HG02884 (cell line): Measurements from ENCODE around the gene TPSG1.
"Not testable (repeated sequence)": the region's sequence is repeated elsewhere in the genome, so short reads cannot be mapped to it uniquely, and the experiment has no call there.

Experiments
- ATAC-seq: cut with Tn5 transposase; IDR thresholded peaks from one replicate; pipeline ENCODE4 v1.9.1; 2021; ENCODE audit warnings: mild to moderate bottlenecking, moderate library complexity; ENCODE audit not compliant: unreplicated experiment

The TPSG1 gene

DNA sequence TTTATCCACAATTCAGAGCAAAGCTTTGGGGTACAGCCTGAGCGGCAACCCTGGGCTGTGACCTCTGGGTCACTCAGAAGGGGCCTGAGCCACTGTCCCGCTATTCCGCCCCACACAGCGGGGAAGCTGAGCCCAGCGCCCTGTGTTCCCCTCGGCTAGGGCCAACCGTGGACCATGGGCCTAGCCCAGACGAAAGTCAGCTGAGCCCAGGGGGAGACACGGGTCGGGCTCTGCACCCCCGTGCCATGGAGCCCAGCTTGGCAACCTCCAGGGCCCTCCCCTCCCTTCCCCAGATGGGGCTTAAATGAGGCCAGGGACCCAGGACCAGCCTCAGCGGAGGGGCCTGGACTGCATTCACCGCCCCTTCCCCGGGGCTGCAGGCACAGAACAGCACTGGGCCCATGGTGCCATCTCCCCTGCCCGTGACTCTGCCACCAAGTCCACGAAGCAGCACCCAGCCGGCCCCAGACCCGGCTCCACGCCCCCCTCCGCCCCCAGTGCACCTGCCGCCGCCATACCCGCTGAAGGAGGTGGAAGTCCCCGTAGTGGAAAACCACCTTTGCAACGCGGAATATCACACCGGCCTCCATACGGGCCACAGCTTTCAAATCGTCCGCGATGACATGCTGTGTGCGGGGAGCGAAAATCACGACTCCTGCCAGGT lies 32.6 kb upstream of the TPSG1 start:
- no peak for ATAC-seq

DNA sequence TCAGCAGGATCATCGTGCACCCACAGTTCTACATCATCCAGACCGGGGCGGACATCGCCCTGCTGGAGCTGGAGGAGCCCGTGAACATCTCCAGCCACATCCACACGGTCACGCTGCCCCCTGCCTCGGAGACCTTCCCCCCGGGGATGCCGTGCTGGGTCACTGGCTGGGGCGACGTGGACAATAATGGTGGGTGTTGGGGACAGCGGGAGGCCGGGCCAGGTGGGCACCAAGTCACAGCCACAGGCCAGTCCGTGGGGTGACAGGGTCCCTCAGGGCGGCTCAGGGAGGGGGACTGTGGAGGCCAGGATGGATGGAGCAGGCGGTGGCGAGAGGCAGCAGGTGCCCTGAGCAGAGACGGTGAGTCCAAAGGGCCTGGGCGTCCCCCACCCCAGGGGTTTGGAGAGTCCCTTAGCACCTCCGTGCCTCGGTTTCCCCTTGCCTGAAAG lies 31.8 kb upstream of the TPSG1 start:
- ATAC-seq: no peak

DNA sequence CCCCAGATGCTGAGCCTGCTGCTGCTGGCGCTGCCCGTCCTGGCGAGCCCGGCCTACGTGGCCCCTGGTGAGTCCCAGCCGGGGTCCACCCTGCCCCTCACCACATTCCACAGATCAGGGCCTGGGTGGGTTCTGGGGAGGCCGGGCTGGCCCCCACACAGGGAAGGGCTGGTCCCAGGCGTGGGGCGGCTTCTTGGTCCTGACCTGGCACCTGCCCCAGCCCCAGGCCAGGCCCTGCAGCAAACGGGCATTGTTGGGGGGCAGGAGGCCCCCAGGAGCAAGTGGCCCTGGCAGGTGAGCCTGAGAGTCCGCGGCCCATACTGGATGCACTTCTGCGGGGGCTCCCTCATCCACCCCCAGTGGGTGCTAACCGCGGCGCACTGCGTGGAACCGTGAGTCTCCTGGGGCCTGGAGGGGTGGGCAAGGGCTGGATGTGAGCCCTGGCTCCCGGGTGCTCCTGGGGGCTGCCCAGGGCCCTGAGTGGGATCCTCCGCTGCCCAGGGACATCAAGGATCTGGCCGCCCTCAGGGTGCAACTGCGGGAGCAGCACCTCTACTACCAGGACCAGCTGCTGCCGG lies 31.3 kb upstream of the TPSG1 start:
- ATAC-seq: not testable (repeated sequence)

DNA sequence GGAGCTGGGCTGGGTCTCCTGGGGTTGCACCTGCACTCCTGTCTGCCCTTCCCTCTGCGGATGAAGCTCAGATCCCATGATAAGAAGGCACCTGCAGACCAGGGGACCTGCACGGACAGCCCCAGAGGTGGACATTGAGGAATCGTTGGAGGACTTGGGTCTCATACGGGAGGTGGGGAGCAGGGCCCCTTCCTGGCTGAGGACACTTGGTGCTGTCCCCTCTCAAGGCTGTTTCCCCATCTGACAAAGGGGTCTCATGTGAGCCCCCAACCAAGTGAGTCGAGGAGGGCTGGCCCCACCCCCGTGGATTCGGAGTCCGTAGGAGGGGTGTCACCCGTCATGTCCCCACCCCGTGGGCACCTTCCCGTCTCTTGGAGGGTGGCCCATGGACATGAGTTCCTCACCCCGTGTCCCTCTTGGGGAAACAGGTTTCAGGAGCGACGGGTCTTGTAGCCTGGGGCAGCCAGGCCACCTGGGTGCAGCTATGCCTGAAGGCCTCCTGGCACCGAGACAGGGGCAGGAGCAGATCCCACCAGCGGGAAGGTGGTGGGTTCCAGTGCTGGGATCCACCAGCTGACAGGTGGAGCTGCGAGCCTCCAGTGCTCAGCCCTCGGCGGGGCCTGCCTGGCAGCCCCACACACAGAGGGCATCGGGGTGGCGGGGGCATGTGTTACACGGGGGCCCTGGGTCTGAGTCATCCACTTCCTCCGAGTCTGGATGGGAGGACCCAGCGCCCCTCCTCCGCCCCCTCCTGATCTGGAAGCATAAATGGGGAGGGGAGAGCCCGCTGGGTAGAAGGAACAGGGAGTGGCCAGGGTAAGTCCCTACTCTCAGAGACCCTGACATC lies 30.4 kb upstream of the TPSG1 start, which contains the start of gene TPSD1:
TPSD1 (plus strand) TSS at position 794 of the 847 bp plus-strand sequence. CDS start 212 bp downstream, outside the sequence.
- ATAC-seq: not testable (repeated sequence)

DNA sequence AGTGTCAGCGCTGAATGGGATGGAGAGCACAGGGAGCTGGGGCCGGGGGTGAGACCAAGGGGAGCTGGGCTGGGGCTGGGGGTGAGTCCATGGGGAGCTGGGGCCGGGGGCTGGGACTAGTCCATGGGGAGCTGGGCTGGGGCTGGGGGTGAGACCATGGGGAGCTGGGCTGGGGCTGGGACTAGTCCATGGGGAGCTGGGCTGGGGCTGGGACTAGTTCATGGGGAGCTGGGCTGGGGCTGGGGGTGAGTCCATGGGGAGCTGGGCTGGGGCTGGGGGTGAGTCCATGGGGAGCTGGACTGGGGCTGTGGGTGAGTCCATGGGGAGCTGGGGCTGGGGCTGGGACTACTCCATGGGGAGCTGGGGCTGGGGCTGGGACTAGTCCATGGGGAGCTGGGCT lies 29.8 kb upstream of the TPSG1 start:
- ATAC-seq: not testable (repeated sequence)

DNA sequence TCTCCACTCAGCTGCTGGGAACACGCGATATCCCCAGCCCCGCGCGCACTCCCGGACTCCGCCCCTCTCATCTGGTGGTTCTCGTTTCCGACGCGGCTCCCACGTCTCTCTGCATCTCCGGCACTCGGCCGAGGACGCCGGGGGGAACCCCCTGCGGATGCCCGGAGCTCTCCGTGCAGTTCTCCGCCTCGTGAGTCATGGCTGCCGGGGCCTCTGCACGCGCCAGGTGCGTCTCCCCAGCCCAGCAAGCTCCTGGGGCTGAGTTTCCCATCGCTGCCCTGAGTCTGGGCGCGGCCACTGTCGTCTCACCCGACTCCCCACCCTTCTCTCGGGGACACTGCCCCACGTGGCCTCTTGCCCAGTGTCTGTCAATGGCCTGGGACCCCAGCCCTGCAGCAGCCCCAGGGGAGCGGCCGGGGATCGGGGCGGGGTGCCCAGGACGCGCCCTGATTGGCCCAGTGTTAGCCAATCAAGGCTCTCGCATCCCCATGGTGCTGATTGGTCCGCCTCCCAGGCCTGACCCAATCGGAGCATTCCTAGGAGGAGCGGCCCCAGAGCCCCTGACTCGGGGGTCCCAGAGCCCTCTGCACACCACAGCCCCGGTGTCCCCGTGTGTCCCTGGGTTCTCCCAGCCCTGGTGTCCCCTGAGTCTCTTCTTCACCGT lies 28.8 kb upstream of the TPSG1 start:
- not testable (repeated sequence) for ATAC-seq

DNA sequence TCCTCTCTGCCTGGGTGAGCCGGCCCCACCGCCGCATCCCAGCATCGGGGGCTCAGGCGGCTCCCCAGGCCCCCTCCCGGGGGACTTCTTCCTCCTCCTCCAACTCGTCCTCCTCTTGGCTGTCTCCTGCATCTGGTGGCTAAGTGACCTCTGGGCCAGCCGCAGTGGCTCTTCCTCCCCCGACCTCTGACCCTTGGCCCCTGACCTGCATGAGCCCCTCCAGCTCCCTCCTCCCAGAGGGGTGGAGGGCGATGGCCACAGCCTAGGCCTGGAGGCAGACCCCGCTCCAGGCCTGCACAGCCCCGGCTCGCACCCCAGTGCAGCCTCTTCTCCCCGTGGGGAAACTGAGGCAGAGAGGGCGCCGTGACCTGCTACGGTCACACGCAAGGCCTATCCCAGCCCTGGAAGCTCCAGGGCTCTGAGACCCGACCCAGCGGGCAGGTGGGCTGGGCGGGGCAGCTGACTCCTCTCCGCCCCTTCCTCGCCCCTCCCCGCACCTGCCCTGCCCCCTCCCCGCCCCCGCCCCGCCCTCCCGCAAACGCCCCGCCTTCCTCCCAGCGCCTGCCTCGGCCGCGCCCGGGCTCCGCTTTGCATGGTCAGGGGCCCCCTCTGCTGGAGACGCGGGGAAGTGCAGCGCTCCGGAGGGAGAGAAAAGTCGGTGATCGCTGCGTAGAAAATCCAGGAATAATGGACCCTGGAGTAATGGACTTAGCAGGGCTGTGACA lies 24.1 kb upstream of the TPSG1 start:
- ATAC-seq: not testable (repeated sequence)

DNA sequence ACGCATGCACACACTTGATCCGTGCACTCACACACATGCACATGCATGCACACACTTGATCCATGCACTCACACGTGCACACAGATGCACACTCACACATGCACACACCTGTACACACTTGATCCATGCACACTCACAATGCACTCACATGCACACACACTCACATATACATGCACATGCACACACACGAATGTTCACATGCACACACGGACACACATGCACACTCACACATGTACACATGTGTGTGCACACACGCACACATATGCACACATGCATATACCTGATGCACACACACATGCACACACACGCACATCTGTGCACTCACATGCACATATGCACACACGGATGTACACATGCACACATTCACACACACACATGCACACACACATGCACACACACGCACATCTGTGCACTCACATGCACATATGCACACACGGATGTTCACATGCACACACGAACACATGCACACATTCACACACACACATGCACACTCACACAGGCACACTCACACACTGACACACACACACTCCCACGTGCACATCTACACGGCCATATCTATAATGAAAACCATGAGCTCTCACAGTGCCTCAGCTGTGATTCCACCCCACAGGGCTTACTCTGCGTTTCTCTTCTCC lies 23.0 kb upstream of the TPSG1 start:
- ATAC-seq: not testable (repeated sequence)

DNA sequence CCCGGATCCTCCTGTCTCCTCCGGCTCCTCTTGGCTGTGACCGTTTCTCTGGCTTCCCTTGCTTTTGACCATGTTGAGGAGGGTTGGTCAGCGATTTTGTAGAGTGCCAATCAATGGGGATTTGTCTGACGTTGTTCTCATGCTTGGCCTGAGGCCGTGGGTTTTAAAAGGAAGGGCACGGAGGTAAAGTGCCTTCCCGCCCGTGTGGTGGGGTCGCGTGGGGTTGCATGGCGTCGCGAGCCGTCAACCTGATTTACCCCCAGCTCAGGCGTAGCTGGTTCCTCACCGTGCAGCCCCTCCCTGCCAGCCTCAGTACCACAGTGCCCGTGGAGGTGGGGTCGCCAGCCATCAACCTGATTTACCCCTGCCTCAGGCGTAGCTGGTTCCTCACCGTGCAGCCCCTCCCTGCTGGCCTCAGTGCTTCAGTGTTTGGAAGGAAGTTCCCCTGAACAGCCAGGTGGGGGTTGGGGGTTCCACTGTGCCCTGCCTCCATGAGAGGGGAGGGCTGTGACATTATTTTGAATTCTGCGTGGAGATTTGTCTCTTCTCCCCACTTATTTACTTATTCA lies 20.5 kb upstream of the TPSG1 start:
- no peak for ATAC-seq

DNA sequence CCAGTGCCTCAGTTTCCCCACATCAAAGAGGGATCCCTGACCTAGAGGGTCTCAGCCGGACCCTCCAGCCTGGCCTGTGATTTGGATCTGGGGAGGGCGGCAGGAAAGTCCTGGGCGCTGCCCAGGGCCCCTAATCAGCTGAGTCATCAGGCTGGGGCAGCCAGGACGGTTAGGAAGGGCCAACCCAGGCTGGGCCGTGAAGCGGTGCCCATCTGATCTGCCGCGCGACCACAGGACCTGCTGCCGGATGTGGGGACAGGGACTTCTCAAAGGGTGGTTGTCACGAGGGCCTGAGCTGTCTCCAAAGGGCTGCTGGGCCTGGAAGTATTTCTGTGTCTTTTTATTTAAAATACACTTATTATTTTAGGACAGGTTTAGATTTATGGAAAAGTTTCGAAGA lies 19.8 kb upstream of the TPSG1 start:
- ATAC-seq: no peak

DNA sequence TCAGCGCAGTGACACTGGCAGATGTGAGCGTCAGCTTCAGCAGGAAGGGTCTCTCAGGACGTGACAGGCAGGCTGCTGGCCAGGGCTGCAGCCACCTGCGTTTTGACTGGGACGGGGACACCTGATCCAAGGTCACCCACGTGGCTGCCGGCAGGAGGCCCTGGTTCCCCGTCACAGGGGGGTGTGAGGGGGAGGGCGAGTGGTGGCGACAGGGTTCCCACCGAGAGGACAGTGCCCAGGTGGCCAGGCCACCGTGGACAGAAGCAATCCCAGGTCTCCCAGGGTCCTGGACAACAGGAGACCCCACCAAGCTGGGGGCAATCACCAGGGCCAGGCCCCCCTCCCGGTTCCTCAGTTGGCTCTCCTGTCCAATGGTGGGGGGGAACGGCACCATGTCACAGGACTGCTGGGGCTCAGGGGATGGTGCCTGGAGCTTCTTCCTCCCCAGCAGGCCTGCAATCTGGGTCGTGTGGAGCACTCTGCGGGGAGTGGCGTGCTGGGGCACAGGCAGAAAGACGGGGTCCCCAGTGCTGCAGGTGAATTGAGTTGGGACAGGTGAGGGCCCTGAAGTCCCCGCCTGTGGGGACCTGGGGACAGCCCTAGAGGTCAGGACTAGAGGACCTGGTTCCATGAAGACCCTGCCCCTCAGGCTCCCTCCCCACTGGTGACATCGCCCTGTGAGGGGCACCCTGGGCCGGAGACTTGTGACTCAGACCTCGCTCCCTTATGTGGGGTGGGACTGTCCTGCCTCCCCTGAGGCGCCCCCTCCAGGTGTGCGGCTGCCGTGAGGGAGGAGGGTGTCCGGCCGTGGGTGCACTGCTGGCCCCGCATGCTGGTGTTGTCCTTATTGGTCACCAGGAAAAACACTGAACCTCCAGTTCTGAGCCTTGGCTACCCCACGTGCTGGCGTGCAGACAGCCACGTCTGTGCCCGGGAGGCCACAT lies 19.1 kb upstream of the TPSG1 start:
- not testable (repeated sequence) for ATAC-seq

DNA sequence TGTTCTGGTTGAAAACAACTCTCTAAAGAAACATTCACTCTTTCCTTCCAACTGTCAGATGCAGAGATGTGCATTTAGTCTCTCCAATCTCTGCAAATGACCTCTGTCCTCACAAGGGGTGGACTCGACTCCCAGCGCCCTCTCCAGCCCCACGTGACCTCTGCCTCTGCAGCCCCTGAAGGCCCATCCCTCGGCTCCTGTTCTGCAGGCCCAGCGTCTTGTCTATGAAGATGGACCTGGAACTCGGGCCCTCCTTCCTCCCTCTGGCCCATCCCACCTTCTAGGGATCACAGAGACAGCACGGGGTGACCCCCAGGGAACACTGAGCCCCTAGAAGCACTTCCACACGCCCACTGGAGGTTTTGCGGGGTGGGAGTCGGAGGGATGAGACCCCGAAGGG lies 18.3 kb upstream of the TPSG1 start:
- not testable (repeated sequence) for ATAC-seq

DNA sequence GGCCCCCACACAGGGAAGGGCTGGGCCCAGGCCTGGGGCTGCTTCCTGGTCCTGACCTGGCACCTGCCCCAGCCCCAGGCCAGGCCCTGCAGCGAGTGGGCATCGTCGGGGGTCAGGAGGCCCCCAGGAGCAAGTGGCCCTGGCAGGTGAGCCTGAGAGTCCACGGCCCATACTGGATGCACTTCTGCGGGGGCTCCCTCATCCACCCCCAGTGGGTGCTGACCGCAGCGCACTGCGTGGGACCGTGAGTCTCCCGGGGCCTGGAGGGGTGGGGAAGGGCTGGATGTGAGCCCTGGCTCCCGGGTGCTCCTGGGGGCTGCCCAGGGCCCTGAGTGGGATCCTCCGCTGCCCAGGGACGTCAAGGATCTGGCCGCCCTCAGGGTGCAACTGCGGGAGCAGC lies 16.0 kb upstream of the TPSG1 start:
- not testable (repeated sequence) for ATAC-seq

DNA sequence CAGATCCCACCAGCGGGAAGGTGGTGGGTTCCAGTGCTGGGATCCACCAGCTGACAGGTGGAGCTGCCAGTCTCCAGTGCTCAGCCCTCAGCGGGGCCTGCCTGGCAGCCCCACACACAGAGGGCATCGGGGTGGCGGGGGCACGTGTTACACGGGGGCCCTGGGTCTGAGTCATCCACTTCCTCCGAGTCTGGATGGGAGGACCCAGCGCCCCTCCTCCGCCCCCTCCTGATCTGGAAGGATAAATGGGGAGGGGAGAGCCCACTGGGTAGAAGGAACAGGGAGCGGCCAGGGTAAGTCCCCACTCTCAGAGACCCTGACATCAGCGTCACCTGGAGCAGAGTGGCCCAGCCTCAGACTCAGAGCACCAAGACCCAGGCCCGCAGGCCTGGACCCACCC lies 15.4 kb upstream of the TPSG1 start, which contains the start of gene TPSAB1:
TPSAB1 (plus strand) TSS at position 270 of the 400 bp plus-strand sequence. CDS start 234 bp downstream, outside the sequence.
- ATAC-seq: not testable (repeated sequence)

DNA sequence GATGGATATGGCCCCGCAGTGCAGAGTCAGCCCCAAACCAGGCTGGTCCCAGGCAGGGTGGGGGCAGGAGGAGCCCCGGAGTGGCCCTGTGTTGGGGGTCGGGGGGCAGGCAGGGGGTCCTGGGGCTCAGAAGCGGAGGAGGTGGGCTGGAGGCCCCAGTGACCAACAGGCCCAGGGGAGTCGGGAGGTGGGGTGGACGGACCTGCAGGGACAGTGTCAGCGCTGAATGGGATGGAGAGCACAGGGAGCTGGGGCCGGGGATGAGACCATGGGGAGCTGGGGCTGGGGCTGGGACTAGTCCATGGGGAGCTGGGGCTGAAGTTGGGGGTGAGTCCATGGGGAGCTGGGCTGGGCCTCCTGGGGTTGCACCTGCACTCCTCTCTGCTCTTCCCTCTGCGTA lies 14.5 kb upstream of the TPSG1 start:
- ATAC-seq: not testable (repeated sequence)

DNA sequence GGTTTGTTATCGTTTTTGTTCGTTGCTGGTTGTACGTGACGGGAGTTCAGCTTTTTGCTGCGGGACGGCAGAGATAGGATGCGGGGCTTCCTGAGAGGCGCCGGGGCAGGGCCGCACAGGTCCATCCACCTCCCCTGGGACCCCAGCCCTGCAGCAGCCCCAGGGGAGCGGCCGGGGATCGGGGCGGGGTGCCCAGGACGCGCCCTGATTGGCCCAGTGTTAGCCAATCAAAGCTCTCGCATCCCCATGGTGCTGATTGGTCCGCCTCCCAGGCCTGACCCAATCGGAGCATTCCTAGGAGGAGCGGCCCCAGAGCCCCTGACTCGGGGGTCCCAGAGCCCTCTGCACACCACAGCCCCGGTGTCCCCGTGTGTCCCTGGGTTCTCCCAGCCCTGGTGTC lies 13.8 kb upstream of the TPSG1 start:
- not testable (repeated sequence) for ATAC-seq

DNA sequence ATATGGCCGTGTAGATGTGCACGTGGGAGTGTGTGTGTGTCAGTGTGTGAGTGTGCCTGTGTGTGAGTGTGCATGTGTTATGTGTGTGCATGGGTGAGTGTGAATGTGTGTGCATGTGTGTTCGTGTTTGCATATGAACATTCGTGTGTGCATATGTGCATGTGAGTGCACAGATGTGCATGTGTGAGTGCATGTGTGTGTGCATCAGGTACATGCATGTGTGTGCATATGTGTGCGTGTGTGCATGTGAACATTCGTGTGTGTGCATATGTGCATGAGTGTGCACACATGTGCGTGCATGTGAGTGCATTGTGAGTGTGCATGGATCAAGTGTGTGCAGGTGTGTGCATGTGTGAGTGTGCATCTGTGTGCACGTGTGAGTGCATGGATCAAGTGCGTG lies 12.9 kb upstream of the TPSG1 start:
- ATAC-seq: no peak

DNA sequence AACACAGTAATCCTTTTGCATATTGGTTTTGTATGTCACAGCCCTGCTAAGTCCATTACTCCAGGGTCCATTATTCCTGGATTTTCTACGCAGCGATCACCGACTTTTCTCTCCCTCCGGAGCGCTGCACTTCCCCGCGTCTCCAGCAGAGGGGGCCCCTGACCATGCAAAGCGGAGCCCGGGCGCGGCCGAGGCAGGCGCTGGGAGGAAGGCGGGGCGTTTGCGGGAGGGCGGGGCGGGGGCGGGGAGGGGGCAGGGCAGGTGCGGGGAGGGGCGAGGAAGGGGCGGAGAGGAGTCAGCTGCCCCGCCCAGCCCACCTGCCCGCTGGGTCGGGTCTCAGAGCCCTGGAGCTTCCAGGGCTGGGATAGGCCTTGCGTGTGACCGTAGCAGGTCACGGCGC lies 11.6 kb upstream of the TPSG1 start:
- ATAC-seq: not testable (repeated sequence)
